Measurements from ENCODE around the gene ARPP21.

The ARPP21 gene

GRCh38 chr3:35641920-35642527 lies 2.7 kb downstream of the ARPP21 start:
- DNase-seq = no peak

GRCh38 chr3:35643495-35643894 lies 4.2 kb downstream of the ARPP21 start:
- no peak for DNase-seq

- DNase-seq = no peak
Measured at GRCh38 chr3:35644451-35644850, 5.1 kb downstream of the ARPP21 start.

- no peak for DNase-seq
Measured at GRCh38 chr3:35645189-35645588, 5.9 kb downstream of the ARPP21 start.

GRCh38 chr3:35646081-35646480 lies 6.8 kb downstream of the ARPP21 start:
- DNase-seq = no peak

GRCh38 chr3:35647461-35647860 lies 8.1 kb downstream of the ARPP21 start:
- no peak for DNase-seq

GRCh38 chr3:35648347-35648746 lies 9.0 kb downstream of the ARPP21 start:
- DNase-seq = no peak

GRCh38 chr3:35649405-35649804 lies 10.1 kb downstream of the ARPP21 start:
- DNase-seq = no peak

- no peak for DNase-seq
Measured at GRCh38 chr3:35651426-35651825, 12.1 kb downstream of the ARPP21 start.

GRCh38 chr3:35651851-35652250 lies 12.5 kb downstream of the ARPP21 start:
- DNase-seq = no peak

- no peak for DNase-seq
Measured at GRCh38 chr3:35653347-35653746, 14.0 kb downstream of the ARPP21 start.

- DNase-seq = no peak
Measured at GRCh38 chr3:35654476-35654875, 15.2 kb downstream of the ARPP21 start.

GRCh38 chr3:35658686-35659085 lies 19.4 kb downstream of the ARPP21 start:
- DNase-seq = no peak

- DNase-seq = no peak
Measured at GRCh38 chr3:35659768-35660167, 20.4 kb downstream of the ARPP21 start.

GRCh38 chr3:35663471-35663870 lies 24.1 kb downstream of the ARPP21 start:
- DNase-seq = no peak

- DNase-seq = no peak
Measured at GRCh38 chr3:35664460-35664919, 25.2 kb downstream of the ARPP21 start.

- DNase-seq = no peak
Measured at GRCh38 chr3:35665390-35666055, 26.2 kb downstream of the ARPP21 start.

- DNase-seq = no peak
Measured at GRCh38 chr3:35666888-35667287, 27.6 kb downstream of the ARPP21 start.

GRCh38 chr3:35670408-35670965 lies 31.2 kb downstream of the ARPP21 start:
- DNase-seq = no peak

GRCh38 chr3:35671483-35671882 lies 32.2 kb downstream of the ARPP21 start:
- no peak for DNase-seq

- no peak for DNase-seq
Measured at GRCh38 chr3:35673017-35673416, 33.7 kb downstream of the ARPP21 start.

GRCh38 chr3:35674451-35675109 lies 35.3 kb downstream of the ARPP21 start:
- DNase-seq = no peak

- no peak for DNase-seq
Measured at GRCh38 chr3:35675206-35675605, 35.9 kb downstream of the ARPP21 start.

- no peak for DNase-seq
Measured at GRCh38 chr3:35675621-35676020, 36.3 kb downstream of the ARPP21 start.

All from GF-D8 (cell line).